GM12878 (cell line): ENCODE measurements around the gene RFC3. TPM values are rescaled to one million over a fixed set of nuclear protein-coding genes. Genes with fewer than 3 reads are reported as not detected.

Source experiments
- ATAC-seq: fragments of 200-7000 bp; cut with Tn5 transposase; 3 replicates; pipeline ENCODE4 v1.9.1; 2020; ENCODE audit warnings: mild to moderate bottlenecking, moderate library complexity
- BruUV-seq: library from RNA; stranded (reverse); fragments of 400-500 nt; replicated peaks from 2 replicates; lab custom pipeline; 2021; lab: Mats Ljungman, UMichigan
- CTCF ChIA-PET: fragments of 300-600 bp; sonication (Branson Sonifier 250); formaldehyde crosslinking; extraction: SDS; loops from one replicate; lab custom pipeline; 2021; ENCODE audit warnings: inconsistent platforms; lab: Yijun Ruan, JAX
- POLR2A ChIA-PET: fragments of 350-600 bp; formaldehyde crosslinking; extraction: SDS; loops from one replicate; lab custom pipeline; 2021; ENCODE audit warnings: inconsistent platforms; lab: Charles Lee
- RAD21 ChIA-PET: fragments of 300-600 bp; sonication (Branson Sonifier 250); formaldehyde crosslinking; loops from one replicate; lab custom pipeline; 2023; ENCODE audit warnings: antibody characterized with exemption; ENCODE audit not compliant: unreplicated experiment; lab: Charles Lee
- SMC1A ChIA-PET: fragments of 300-600 bp; sonication (Branson Sonifier 250); formaldehyde crosslinking; loops from one replicate; lab custom pipeline; 2023; ENCODE audit not compliant: unreplicated experiment, uncharacterized antibody; lab: Charles Lee
- DNase-seq: peaks from one replicate; pipeline ENCODE4 v3.0.0-alpha.2; 2011; ENCODE audit warnings: low read depth, low spot score
- FAIRE-seq: peaks from 3 replicates; lab custom pipeline; 2011; peaks lifted over from hg19 to GRCh38; lab: Jason Lieb, UNC
- H2AFZ ChIP-seq: 2 replicates; pipeline ENCODE4 v1.6.0; 2011; ENCODE audit warnings: low read depth, low read length, control low read depth; ENCODE audit not compliant: control insufficient read depth
- H3K27ac ChIP-seq: 2 replicates; pipeline ENCODE4 v1.5.1; 2011; ENCODE audit warnings: control low read depth; ENCODE audit not compliant: control insufficient read depth, insufficient read depth
- H3K27me3 ChIP-seq, 2 experiments: replicated peaks in 1 of 2; 2 replicates each; pipeline versions ENCODE4 v1.6.0 to v1.6.1; 2011; ENCODE audit warnings: low read length in 1 of 2; ENCODE audit not compliant: control insufficient read depth in 2 of 2, insufficient read depth in 2 of 2
- H3K36me3 ChIP-seq, 2 experiments: 2 replicates each; pipeline ENCODE4 v1.5.1; 2011; ENCODE audit warnings: low read length in 1 of 2; ENCODE audit not compliant: control insufficient read depth in 2 of 2, insufficient read depth in 2 of 2
- H3K4me1 ChIP-seq: 2 replicates; pipeline ENCODE4 v1.6.1; 2011; ENCODE audit warnings: mild to moderate bottlenecking, low read length, moderate library complexity, mixed read lengths; ENCODE audit not compliant: control insufficient read depth, insufficient read depth
- H3K4me2 ChIP-seq: 2 replicates; pipeline ENCODE4 v1.6.0; 2011; ENCODE audit warnings: control low read depth; ENCODE audit not compliant: control insufficient read depth, insufficient read depth
- H3K4me3 ChIP-seq: fragments of 200-600 bp; sonication (generic); 2 replicates; pipeline ENCODE4 v1.5.1; 2016
- H3K79me2 ChIP-seq: 2 replicates; pipeline ENCODE4 v1.6.0; 2011; ENCODE audit warnings: low read length; ENCODE audit not compliant: control insufficient read depth, insufficient read depth
- H3K9ac ChIP-seq: 2 replicates; pipeline ENCODE4 v1.8.0; 2011; ENCODE audit warnings: low read length, control low read depth, mixed read lengths; ENCODE audit not compliant: control insufficient read depth, insufficient read depth
- H3K9me3 ChIP-seq: replicated peaks from 3 replicates; pipeline ENCODE4 v1.5.1; 2011; ENCODE audit warnings: mild to moderate bottlenecking, low read length; ENCODE audit not compliant: control insufficient read depth, insufficient read depth
- H4K20me1 ChIP-seq: 2 replicates; pipeline ENCODE4 v1.6.0; 2011; ENCODE audit not compliant: control insufficient read depth, insufficient read depth
- CTCF ChIP-seq, 3 experiments: IDR thresholded peaks in 2 of 3; conservative IDR thresholded peaks in 1 of 3; 2 replicates each; pipeline ENCODE4 v1.5.1; 2011; ENCODE audit warnings: low read depth in 3 of 3, low read length in 3 of 3, mild to moderate bottlenecking in 3 of 3, control low read depth in 2 of 3, moderate library complexity in 2 of 3, inconsistent platforms in 1 of 3, mixed read lengths in 1 of 3; ENCODE audit not compliant: control insufficient read depth in 2 of 3, insufficient read depth in 1 of 3; ENCODE audit errors: extremely low read depth in 1 of 3
- EZH2 ChIP-seq: IDR thresholded peaks from 2 replicates; pipeline ENCODE4 v1.6.1; 2012; ENCODE audit warnings: low read depth, mild to moderate bottlenecking, control low read depth, inconsistent platforms, low read length, borderline replicate concordance; ENCODE audit not compliant: control insufficient read depth
- IKZF2 ChIP-seq, 2 experiments: fragments of 450-650 bp; IDR thresholded peaks; 2 replicates each; pipeline ENCODE4 v1.6.1; 2017; ENCODE audit warnings: mild to moderate bottlenecking in 2 of 2, moderate library complexity in 2 of 2
- IRF3 ChIP-seq: fragments of 450-650 bp; IDR thresholded peaks from 2 replicates; pipeline ENCODE4 v1.6.1; 2014; ENCODE audit warnings: mild to moderate bottlenecking
- IRF5 ChIP-seq: fragments of 450-650 bp; IDR thresholded peaks from 2 replicates; pipeline ENCODE4 v1.6.1; 2017; ENCODE audit warnings: borderline replicate concordance
- JUNB ChIP-seq: IDR thresholded peaks from 2 replicates; pipeline ENCODE4 v1.6.1; 2016; ENCODE audit warnings: antibody characterized with exemption, mild to moderate bottlenecking
- MYB ChIP-seq: fragments of 150-350 bp; IDR thresholded peaks from 2 replicates; pipeline ENCODE4 v1.6.1; 2014; ENCODE audit warnings: mild to moderate bottlenecking, low read depth, low read length, borderline replicate concordance
- NKRF ChIP-seq: fragments of 450-650 bp; conservative IDR thresholded peaks from 2 replicates; pipeline ENCODE4 v1.6.1; 2017; ENCODE audit warnings: mild to moderate bottlenecking, moderate library complexity
- PAX8 ChIP-seq: fragments of 450-650 bp; IDR thresholded peaks from 2 replicates; pipeline ENCODE4 v1.6.1; 2017; ENCODE audit warnings: mild to moderate bottlenecking, moderate library complexity
- PML ChIP-seq: IDR thresholded peaks from 2 replicates; pipeline ENCODE4 v1.6.1; 2012; ENCODE audit warnings: low read length, inconsistent platforms
- POLR2AphosphoS5 ChIP-seq: IDR thresholded peaks from 2 replicates; pipeline ENCODE4 v1.6.1; 2011; ENCODE audit warnings: mild to moderate bottlenecking, low read length, inconsistent platforms
- RELB ChIP-seq: fragments of 450-650 bp; IDR thresholded peaks from 2 replicates; pipeline ENCODE4 v1.6.1; 2017; ENCODE audit warnings: low read depth, mild to moderate bottlenecking, moderate library complexity
- RUNX3 ChIP-seq: IDR thresholded peaks from 2 replicates; pipeline ENCODE4 v1.6.1; 2012; ENCODE audit warnings: low read length, inconsistent platforms
- SIN3A ChIP-seq: IDR thresholded peaks from 2 replicates; pipeline ENCODE4 v1.6.1; 2012; ENCODE audit warnings: low read depth, low read length, improper control_type of control experiment
- STAT3 ChIP-seq: IDR thresholded peaks from 2 replicates; pipeline ENCODE4 v1.6.1; 2011; ENCODE audit warnings: low read depth, low read length, improper control_type of control experiment
- TARDBP ChIP-seq: IDR thresholded peaks from 2 replicates; pipeline ENCODE4 v1.6.1; 2016; ENCODE audit warnings: borderline replicate concordance
- ZBED1 ChIP-seq: IDR thresholded peaks from 2 replicates; pipeline ENCODE4 v1.6.1; 2016; ENCODE audit warnings: borderline replicate concordance
- ZNF274 ChIP-seq: IDR thresholded peaks from one replicate; pipeline ENCODE4 v1.8.0; 2011; ENCODE audit not compliant: insufficient read length, insufficient read depth
- WGBS: methylation state at CpG from one replicate; pipeline ENCODE4 v1.1.6; 2016; ENCODE audit warnings: low lambda C conversion rate; ENCODE audit not compliant: insufficient replicate concordance, insufficient coverage; ENCODE audit errors: missing lambda C conversion rate; 5-methylcytosine and 5-hydroxymethylcytosine counted together
- in situ Hi-C: fragments of 300-500 bp; cut with MboI; formaldehyde crosslinking; loops from 9 replicates; pipeline ENCODE4 v1.14.3; 2018; ENCODE audit warnings: mixed read lengths
- intact Hi-C: fragments of 100-400 bp; cut with micrococcal nuclease; formaldehyde crosslinking; loops from one replicate; pipeline ENCODE4 v1.14.2; 2022; ENCODE audit not compliant: unreplicated experiment
- polyA plus RNA-seq, 11 experiments: library from polyadenylated mRNA; depleted of rRNA in 4 of 11; unstranded in 6 of 11; stranded (reverse) in 5 of 11; fragments of >200 nt; fragmentation: Nextera tagmentation in 4 of 11; fragmentation: Illumina TruSeq in 1 of 11; extraction: Ambion mirVana in 4 of 11; extraction: Trizol in 1 of 11; gene quantifications; 1 replicate in 1 of 11; 2 replicates in 10 of 11; pipeline versions ENCODE4 v1.2.1 to v1.2.3, GENCODE V29; 2011 to 2016; ENCODE audit warnings: inconsistent platforms in 2 of 11, missing spikeins in 2 of 11, low read depth in 1 of 11
- total RNA-seq, 4 experiments: library from RNA; depleted of rRNA in 3 of 4; stranded (reverse); fragments of >200 nt in 3 of 4; fragmentation: Illumina TruSeq in 1 of 4; extraction: Trizol in 1 of 4; gene quantifications; 2 replicates each; pipeline versions ENCODE4 v1.2.1 to v1.2.3, GENCODE V29; 2013 to 2021

RFC3 gene
- total and polyA plus RNA-seq, 10 of the 15 experiments (the other 5 are each of a cell fraction or from before 2014, with no cell fraction given), result 57.6 to 98.9 (median 81.3) TPM

- no peak overlapping the region for H3K9ac ChIP-seq
- in situ Hi-C loops, result no loop called here
- no peak for FAIRE-seq
- no peak for TF ChIP-seq ZBED1
- no peak for TF ChIP-seq CTCF (IDR thresholded peaks at IDR 0.05 in 2 of 3, conservative IDR thresholded peaks at IDR 0.05 in 1 of 3; ENCODE audit: control insufficient read depth in 2 of 3, extremely low read depth in 1 of 3, insufficient read depth in 1 of 3, low read depth in 3 of 3, low read length in 3 of 3)
- no peak for TF ChIP-seq IRF3
- TF ChIP-seq RELB, result no peak
- no peak for TF ChIP-seq SIN3A
- TF ChIP-seq MYB, result no peak
- TF ChIP-seq POLR2AphosphoS5, result no peak
- TF ChIP-seq TARDBP, result no peak
- TF ChIP-seq ZNF274, result no peak
- no peak for TF ChIP-seq IKZF2 (IDR thresholded peaks at IDR 0.05)
- no peak for TF ChIP-seq NKRF
- no peak for TF ChIP-seq PML
- no peak for TF ChIP-seq IRF5
- TF ChIP-seq RUNX3, result no peak
- no peak for TF ChIP-seq JUNB
- TF ChIP-seq EZH2, result no peak
- no peak for TF ChIP-seq STAT3
- no peak for TF ChIP-seq PAX8
These were observed 28.2 kb upstream of the RFC3 start for GRCh38 chr13:33789739-33790138.

More at GRCh38 chr13:33789739-33790138, 28.2 kb upstream of the RFC3 start:
- Histone ChIP-seq H3K36me3 (no peaks in the 10 kb centered on the region), H3K4me1 (peaks cover 6% of the 10 kb centered on the region; the same call in 1 of the 2 replicates), H3K27me3 (no peaks in the 10 kb centered on the region), H4K20me1 (no peaks in the 10 kb centered on the region), H3K9me3 (no peaks in the 10 kb centered on the region), H2AFZ (no peak overlapping the region), H3K4me2 (no peak overlapping the region), H3K4me3 (no peak overlapping the region), H3K27ac (no peak overlapping the region), H3K79me2 (no peaks in the 10 kb centered on the region)
- CTCF ChIA-PET, result interaction anchor here (7.5 kb wide), 1 partner anchor 9 kb away, joined by 41 read pairs; no protein-coding TSS in a partner anchor
- 63% methylated on average over 4 of the region's 4 CpGs for WGBS
- POLR2A ChIA-PET, result interaction anchor here (1.3 kb wide), 1 partner anchor 10 kb away, joined by 3 read pairs; no protein-coding TSS in a partner anchor
- no peak for DNase-seq
- intact Hi-C loops, result loop anchor here (5.0 kb wide), 1 partner anchor 62 kb away; no protein-coding TSS in a partner anchor
- BruUV-seq, result no TSS peak
- RAD21 ChIA-PET, result interaction anchor here (1.1 to 2.4 kb wide), 2 partner anchors 8 to 10 kb away, joined by 3 to 9 read pairs; no protein-coding TSS in a partner anchor
- ATAC-seq, result no peak
- SMC1A ChIA-PET, result interaction anchor here (0.6 to 8.5 kb wide), 4 partner anchors 11 to 610 kb away, joined by 3 to 53 read pairs (median 4); no protein-coding TSS in a partner anchor
